GM18868 (cell line): ENCODE data around the gene APOL1.
"Not testable (repeated sequence)": the region's sequence is repeated elsewhere in the genome, so short reads cannot be mapped to it uniquely, and the experiment has no call there.

Source experiments
- ATAC-seq: cut with Tn5 transposase; IDR thresholded peaks from one replicate; pipeline ENCODE4 v1.9.1; 2021; ENCODE audit warnings: mild to moderate bottlenecking, moderate library complexity; ENCODE audit not compliant: unreplicated experiment

Gene APOL1

DNA sequence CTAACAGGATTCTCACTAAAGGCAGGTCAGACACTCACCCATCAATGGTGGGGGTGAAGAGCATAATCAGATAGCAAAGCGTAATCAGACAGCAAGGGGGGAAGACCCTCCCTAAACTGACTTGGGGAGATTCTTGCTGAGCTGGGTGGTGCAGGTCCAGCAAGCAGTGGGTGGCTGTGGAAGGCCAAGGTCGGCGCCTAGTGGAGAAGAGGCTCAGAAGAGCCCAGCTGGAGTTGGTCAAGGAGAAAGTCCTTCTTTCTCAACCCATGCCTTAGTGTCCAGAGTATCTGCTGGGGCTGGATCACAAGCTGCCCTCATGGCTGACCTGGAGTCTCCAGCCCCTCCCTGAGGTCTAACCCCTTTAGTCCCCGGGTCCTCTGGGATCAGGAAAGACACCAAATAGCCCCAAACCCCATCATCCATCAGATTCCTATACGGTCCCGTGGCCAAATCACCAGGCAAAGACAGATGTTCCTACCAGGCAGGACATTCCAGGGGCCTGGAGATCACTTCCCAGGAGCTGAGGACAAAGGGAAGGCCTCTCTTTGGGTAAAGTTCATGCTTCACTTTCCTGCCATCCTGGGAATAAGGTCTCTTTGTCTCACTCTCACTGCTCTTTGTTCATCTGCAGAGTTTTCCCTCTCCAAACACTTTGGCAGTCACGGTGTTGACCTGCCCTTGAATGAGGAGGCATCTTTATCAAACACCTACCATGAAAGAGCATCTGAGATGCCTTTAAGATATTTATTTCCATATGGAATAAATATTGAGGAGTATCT is 11.1 kb downstream of the APOL1 start:
- ATAC-seq: not testable (repeated sequence)

GRCh38 chr22:36267058-36267457 is 14.1 kb downstream of the APOL1 start:
- ATAC-seq: no peak

DNA sequence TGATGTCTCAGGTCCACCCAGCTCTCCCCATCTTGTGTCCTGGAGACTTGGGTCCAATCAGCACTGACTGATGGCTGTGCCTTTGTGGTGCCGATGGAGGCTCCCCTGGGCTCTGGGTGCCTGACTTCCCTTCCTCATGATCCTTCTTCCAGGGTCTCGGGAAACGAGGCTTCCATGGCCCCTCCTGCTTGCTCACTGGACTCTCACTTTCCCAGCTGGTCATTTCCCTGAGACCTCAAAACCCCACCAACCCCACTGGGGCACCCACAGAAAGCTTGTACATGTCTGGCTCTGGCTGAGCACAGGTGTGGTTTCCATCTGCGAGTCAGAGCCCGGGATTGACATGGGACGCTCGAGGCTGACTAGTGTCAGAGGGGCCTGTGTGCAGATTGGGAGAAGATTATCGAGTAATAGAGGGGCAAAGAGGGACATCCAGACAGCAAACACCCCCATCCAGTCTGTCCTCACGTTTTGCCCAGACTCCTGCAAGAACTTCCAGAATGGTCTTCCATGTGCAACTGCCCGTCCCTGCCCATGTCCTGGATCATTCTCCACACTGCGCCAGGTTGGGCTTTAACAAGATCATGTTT is 15.1 kb downstream of the APOL1 start:
- no peak for ATAC-seq

- not testable (repeated sequence) for ATAC-seq
Measured at GRCh38 chr22:36271231-36271630, 18.3 kb downstream of the APOL1 start.

- not testable (repeated sequence) for ATAC-seq
Measured at GRCh38 chr22:36271951-36272350, 19.0 kb downstream of the APOL1 start.

GRCh38 chr22:36274531-36274930 is 21.6 kb downstream of the APOL1 start:
- ATAC-seq: no peak

DNA sequence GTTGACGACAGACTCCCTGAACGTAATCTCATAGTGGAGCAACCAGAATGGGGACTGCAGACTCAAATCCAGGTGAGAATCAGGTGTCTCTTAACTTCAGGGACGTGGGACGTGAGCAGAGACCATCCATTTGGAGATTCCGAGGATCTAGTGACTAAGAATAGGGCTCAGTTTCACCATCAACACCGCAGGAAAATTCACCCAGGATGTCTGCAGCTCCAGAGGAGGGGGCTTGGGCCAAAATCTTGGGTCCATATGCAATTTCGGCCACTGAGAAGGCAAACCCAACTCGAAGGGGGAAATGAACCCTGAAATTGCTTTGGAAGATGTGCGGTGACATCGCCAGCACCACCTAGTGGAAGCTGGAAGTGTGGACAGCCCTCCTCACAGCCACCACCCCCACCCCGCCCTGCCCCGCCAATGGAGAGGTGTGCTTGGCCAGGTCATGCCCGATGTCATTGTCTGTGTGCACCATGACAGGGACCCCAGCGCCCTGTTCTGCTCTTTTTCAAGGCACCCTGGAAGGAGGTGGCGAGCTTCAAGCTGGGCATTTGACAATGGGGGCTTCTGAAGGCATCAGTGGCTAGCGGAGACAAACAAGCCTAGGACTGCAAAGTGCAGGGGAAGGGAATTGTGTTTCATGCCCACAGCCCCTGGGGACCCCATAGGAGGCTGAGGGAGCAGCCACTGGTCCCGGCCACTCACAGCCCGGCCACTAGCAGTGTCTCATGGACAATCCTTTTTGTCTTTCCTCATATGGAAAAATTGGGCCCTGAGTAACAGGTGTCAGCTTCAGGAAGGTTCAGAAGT is 24.8 kb downstream of the APOL1 start:
- ATAC-seq: peak; percentile 42

- no peak for ATAC-seq
Measured at GRCh38 chr22:36279219-36279666, 26.3 kb downstream of the APOL1 start.

- no peak for ATAC-seq
Measured at GRCh38 chr22:36280379-36280778, 27.4 kb downstream of the APOL1 start.

DNA sequence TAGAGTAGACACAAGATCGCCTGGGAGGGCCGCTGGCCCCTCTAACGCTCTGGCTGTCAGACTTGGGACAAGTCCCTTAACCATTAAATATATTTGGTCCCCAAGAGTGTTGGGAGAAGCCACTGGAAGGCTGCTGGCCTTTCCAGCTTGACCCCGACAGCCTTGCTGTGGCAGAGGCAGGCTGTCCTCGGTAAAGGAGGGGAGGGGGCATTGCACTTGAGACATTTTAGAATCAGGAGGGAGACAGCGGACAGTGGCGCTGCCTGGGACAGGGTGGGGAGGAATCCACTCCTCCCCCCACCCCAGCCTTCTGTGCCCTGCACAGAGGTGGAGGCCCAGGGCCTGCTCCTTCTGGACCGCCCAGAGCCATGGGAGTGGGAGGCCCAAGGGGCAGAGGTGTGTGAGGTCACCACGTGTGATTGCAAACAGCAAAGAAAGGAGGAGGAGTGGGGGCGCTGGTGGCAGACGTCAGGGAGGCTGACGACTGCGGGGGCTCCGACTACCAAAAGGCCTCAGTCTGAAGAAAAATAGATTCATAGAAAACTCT is 28.9 kb downstream of the APOL1 start:
- no peak for ATAC-seq

GRCh38 chr22:36282328-36282831 is 29.4 kb downstream of the APOL1 start:
- no peak for ATAC-seq

DNA sequence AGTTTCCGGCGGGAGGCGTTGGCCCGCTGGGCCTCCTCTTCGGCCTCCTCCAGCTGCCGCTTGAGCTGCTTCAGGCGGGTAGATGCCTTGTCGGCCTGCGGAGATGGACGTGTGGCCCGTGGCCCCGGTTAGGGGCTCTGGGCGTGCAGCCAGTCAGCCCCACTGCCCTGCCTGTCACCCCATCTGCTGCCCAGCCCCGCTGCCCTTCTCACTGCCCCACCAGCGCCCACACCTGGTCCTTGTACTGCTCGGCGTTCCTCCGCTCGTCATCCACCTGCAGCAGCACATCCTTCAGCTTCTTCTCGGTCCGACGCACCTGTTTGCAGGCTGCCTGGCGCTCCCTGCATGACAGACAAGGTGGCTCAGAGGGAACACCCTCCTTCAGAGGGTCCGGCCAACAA is 31.2 kb downstream of the APOL1 start:
- ATAC-seq: no peak

GRCh38 chr22:36285017-36285416 is 32.1 kb downstream of the APOL1 start:
- no peak for ATAC-seq

DNA sequence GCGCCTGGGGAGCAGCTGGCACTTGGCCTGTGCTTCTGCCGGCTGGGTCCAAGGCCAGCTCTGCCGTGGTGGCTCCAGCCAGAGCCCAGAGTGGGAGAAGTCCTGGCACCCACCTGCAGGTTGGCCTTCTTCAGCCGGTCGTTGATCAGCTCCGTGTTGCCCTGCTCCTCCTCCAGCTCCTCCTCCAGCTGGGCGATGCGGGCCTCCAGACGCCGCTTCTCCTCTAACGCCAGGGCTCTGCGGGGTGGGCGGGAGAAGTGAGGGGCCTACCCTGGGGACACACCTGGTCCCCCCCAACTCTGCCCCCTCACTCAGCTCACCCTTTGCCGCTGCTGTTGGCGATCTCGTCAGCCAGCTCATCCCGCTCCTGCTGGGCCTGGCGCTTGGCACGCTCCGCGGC is 32.6 kb downstream of the APOL1 start:
- no peak for ATAC-seq

DNA sequence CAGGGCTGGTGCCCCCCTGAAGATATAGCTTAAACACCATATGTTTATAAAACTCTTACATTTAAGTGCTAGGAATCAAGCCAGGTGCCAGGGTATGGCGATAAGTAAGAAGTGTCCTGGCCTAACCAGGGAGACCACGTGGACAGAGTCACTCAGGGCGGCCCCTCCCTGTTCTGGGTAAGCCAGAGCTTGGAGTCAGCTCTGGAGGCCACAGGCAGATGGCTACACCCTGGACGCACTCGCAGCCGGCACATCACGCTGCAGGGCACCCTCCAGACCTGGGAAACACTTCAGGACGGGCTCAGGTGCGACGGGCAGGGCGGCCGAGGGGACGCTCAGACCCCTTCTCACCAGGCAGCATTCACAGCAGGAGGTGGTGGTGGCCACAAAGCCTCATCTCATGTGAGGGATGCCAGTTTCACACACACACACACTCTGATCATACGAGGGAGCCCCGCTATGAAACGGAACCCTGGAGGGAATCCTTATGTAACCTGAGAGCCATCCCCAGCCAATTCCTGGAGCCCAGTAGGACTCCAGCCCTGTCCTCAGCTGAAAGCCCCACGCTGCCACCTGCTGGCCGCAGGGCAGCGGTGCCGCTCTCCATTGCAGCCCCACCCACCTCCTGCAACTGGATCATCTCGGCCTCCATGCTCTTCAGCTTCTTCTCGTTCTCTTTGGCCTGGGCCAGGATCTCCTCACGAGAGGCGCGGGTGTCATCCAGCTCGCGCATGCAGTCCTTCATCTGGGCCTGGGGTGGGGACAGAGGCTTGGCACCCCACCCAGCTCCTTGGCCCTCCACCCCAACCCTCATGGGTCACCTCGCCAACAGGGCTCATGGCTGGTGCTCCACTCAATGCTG is 33.4 kb downstream of the APOL1 start:
- ATAC-seq: no peak

DNA sequence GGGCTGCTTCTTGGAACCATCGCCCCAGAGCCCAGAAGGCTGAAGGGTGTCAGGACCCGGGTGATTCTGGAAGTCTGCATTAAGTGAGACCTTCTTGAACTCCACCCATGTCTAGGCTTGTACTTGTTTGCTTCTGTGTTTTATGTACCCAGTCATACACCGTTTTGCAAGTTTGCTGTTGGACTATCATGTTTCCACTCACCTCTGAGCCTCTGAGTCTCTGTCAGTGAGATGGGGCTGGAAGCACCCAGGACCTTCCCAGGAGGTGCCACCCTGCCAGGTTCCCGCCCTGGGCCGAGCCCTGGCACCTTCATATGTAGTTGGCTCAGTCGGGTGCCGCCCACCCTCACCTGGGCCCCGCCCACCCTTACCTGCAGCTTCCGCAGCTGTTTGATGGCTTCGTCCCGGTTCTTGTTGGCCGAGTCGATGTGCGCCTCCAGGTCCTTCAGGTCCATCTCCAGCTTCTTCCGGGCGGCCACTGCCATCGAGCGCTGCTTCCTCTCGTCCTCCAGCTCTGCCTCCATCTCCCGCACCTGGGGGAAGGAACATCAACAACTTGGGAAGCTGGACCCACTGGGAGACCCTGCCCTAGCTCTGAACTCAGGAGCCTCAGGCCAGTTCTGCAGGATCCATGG is 35.1 kb downstream of the APOL1 start:
- ATAC-seq: no peak

- no peak for ATAC-seq
Measured at GRCh38 chr22:36288571-36289405, 35.9 kb downstream of the APOL1 start.

GRCh38 chr22:36289406-36289870 is 36.5 kb downstream of the APOL1 start:
- no peak for ATAC-seq

DNA sequence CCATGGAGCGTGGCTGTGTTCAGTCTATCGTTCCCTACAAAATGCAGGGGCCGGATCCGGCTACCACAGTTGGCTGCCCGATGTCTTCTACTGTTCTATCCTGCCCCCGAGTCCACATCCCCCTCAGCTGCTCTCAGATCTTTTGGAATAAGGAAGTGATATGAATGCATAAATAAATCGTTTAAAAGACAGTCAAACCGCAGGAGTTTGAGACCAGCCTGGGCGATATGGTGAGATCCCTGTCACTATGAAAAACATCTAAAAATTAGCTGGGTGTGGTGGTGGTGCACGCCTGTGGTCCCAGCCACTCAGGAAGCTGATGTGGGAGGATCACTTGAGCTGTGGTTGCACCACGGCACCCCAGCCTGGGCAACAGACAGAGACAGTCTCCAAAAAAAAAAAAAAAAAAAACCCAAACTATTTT is 37.0 kb downstream of the APOL1 start:
- ATAC-seq: not testable (repeated sequence)
